ENCODE measurements around the gene GALNT4.

The GALNT4 gene

DNA sequence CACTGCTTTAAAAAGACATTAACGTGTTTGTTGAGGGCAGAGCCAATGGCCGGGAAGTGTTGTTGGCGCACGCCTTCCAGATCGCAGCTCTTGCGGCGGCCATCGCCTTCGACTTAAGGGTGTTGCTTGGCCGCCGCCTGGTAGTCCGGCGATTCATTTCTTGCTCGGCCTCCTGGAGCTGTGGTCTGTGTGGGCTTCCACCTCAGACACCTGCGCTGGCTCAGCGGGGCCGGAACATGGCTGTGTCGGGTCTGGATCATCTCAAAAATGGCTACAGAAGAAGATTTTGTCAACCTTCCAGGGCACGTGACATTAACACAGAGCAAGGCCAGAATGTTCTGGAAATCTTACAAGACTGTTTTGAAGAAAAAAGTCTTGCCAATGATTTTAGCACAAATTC lies 24.7 kb downstream of the GALNT4 start:
- H3K4me1 Mint-ChIP-seq: peaks cover 18% of the 10 kb centered on the region
- ATAC-seq (replicated peaks; ENCODE audit: extremely low read depth, poor library complexity, severe bottlenecking): no peak

DNA sequence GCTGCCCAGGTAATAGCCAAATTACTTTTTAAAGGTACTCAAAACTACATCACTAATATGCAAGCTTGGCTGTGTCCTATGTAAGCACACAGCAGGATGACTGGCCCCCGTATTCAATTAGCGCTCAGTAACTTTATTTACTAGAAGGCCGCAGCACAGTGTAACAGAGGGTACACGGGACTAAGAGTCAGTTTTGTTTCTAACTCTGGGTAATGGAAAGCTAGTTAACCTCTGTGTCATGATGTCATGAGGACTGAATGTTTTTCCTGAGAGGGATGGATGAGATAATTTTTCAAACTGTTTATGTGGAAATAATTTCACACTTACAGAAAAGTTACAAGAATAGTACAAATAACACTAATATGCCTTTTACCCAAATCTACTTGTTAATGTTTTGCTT lies 27.1 kb downstream of the GALNT4 start:
- Mint-ChIP-seq H3K27ac (ENCODE audit: low read depth) (no peak overlapping the region), H3K27me3 (no peaks in the 10 kb centered on the region), H3K4me1 (peaks cover 28% of the 10 kb centered on the region), H3K36me3 (ENCODE audit: insufficient read depth) (peaks cover 13% of the 10 kb centered on the region), H3K4me3 (no peak overlapping the region), H3K9me3 (no peaks in the 10 kb centered on the region)
- no peak for ATAC-seq (replicated peaks; ENCODE audit: extremely low read depth, poor library complexity, severe bottlenecking)
- DNase-seq (ENCODE audit: low spot score in 2 of 2): no peak

More for the DNA sequence above, 24.7 kb downstream of the GALNT4 start:
- no peak for DNase-seq (ENCODE audit: low spot score in 2 of 2)
- Mint-ChIP-seq H3K27ac (ENCODE audit: low read depth) (no peak overlapping the region), H3K36me3 (ENCODE audit: insufficient read depth) (peaks cover 10% of the 10 kb centered on the region), H3K9me3 (no peaks in the 10 kb centered on the region), H3K27me3 (no peaks in the 10 kb centered on the region), H3K4me3 (no peak overlapping the region)

DNA sequence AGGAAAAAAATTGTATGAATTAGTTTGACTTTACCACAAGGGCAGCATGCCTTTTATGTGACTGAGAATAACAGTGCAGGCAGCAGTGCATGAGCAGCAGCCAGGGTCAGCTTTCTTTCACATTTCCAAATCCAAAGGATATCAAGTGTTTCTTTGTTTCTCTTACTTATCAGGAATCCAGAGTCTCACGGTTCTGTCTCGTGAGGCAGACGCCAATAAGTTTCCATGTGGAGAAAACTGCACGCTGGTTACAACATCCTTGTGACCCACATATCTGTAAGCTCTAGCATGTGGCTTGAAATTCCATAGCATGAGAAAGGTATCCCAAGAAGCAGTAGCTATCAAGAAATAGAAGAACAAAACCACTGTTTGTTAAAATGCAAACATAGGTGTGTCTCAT lies 27.6 kb downstream of the GALNT4 start:
- Mint-ChIP-seq H3K9me3 (no peaks in the 10 kb centered on the region), H3K36me3 (ENCODE audit: insufficient read depth) (peaks cover 13% of the 10 kb centered on the region), H3K27ac (ENCODE audit: low read depth) (no peak overlapping the region), H3K4me3 (no peak overlapping the region), H3K27me3 (no peaks in the 10 kb centered on the region), H3K4me1 (peaks cover 23% of the 10 kb centered on the region)
- DNase-seq (ENCODE audit: low spot score in 2 of 2) (no peak), ATAC-seq (replicated peaks; ENCODE audit: extremely low read depth, poor library complexity, severe bottlenecking) (no peak)

DNA sequence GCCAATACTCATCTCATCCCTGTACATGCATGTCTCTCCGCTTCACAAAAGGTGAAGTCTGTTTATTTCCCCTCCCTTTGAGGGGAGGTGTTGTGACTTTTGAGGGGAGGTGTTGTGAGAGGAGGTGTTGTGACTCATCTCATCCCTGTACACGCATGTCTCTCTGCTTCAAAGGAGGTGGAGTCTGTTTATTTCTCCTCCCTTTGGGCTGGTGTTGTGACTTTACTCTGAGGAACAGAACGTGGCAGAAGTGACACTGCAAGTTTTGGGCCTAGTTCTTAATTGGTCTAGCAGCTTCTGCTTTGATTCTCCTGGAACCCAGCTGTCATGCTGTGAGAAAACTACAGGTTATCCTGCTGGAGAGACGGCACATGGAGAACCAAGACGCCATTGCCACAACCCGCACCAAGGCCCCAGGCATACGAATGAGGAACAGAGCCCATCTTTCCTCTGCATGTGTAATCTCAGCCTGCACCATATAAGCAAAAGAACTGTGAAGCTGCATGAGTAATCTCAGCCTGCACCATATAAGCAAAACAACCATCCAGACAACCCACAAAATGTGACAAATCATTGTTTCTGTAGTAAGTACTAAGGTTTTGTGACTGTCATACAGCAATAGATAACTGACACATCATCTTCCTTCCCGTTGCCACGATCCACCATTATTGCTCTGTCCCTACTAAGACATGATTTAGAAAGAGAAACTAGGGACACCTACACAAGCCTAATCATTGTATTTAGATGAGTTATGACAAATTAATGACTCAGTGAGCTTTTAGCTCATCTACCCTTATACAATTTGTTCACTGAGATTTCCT lies 30.0 kb downstream of the GALNT4 start:
- no peak for DNase-seq (ENCODE audit: low spot score in 2 of 2)
- H3K9me3 Mint-ChIP-seq: no peaks in the 10 kb centered on the region
- no peaks in the 10 kb centered on the region for H3K27me3 Mint-ChIP-seq
- peak; percentile 54 for ATAC-seq (replicated peaks; ENCODE audit: extremely low read depth, poor library complexity, severe bottlenecking)
- H3K4me3 Mint-ChIP-seq: no peak overlapping the region
- peaks cover 22% of the 10 kb centered on the region for H3K4me1 Mint-ChIP-seq
- H3K27ac Mint-ChIP-seq (ENCODE audit: low read depth): peak overlapping the region; percentile 63
- peaks cover 19% of the 10 kb centered on the region for H3K36me3 Mint-ChIP-seq (ENCODE audit: insufficient read depth)

DNA sequence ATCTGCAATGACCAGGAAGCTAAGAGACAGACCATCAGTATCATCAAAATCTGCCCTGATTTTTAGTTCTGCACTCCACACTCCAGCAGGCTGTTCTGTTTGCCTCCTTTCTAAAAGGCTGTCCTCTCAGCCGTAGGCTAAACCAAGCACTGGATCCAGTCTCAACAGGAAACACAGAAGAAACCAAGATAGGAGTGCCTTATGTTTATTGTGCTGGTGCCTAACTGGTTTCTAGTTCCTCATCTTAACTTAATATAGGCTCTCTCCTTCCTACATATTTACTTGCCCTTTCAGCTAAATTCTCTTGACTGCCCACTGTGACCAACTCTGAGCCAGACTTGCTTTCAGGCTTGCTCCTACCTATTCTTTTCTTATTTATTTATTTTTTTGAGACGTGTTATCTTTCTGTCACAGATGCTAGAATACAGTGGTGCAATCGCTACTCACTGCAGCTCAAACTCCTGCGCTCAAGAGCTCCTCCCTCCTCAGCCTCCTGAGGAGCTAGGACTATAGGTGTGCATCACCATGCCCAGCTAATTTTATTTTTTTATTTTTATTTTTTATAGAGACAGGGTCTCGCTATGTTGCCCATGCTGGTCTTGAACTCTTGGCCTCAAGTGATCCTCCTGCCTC lies 30.8 kb downstream of the GALNT4 start:
- ATAC-seq (replicated peaks; ENCODE audit: extremely low read depth, poor library complexity, severe bottlenecking) (no peak), DNase-seq (ENCODE audit: low spot score in 2 of 2) (no peak)
- Mint-ChIP-seq H3K9me3 (no peaks in the 10 kb centered on the region), H3K4me1 (peaks cover 18% of the 10 kb centered on the region), H3K36me3 (ENCODE audit: insufficient read depth) (peaks cover 16% of the 10 kb centered on the region), H3K27me3 (no peaks in the 10 kb centered on the region), H3K27ac (ENCODE audit: low read depth) (peak overlapping the region; percentile 63), H3K4me3 (no peak overlapping the region)

DNA sequence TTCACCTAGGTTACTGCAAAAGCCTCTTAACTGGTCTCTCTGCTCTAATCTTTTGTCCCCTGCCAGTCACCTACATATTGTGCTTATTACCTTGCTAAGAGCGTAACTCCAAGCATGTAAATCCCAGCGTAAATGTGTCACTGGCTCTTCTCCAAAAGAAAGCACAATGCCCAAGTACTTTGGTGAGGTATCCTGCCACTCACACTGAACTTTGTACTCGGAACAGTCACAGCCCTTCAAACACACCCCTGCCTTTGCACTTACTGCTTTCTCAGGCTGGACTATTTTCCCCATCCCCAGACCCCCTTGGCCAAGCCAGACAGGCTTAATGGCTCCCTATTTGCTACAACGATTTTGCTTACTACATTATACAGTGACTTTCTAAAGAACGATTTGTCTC lies 31.7 kb downstream of the GALNT4 start:
- Mint-ChIP-seq H3K27ac (ENCODE audit: low read depth) (no peak overlapping the region), H3K27me3 (no peaks in the 10 kb centered on the region), H3K4me1 (peaks cover 17% of the 10 kb centered on the region), H3K36me3 (ENCODE audit: insufficient read depth) (peaks cover 16% of the 10 kb centered on the region), H3K9me3 (no peaks in the 10 kb centered on the region), H3K4me3 (no peak overlapping the region)
- ATAC-seq (replicated peaks; ENCODE audit: extremely low read depth, poor library complexity, severe bottlenecking) (no peak), DNase-seq (ENCODE audit: low spot score in 2 of 2) (no peak)

DNA sequence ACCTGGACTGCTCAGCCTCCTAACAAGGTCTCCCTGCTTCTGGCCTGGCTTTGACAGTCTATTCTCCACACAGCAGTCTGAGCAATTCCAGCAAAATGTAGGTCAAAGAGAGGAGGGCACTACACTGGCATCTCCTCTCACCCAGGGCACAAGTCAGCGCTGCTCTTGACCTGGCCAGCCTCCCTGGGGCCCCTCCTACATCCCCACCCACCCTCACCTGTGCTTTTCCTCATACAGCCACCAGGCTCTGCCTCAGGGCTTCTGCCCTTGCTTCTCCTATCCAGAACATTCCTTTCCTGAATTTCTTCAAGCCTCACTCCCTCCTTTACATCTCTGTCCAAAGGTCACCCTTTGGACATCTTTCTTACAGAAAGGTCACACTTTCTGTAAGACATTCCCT lies 33.7 kb downstream of the GALNT4 start:
- no peaks in the 10 kb centered on the region for H3K9me3 Mint-ChIP-seq
- H3K36me3 Mint-ChIP-seq (ENCODE audit: insufficient read depth): peaks cover 13% of the 10 kb centered on the region
- peaks cover 26% of the 10 kb centered on the region for H3K4me1 Mint-ChIP-seq
- DNase-seq (ENCODE audit: low spot score in 2 of 2) (no peak), ATAC-seq (replicated peaks; ENCODE audit: extremely low read depth, poor library complexity, severe bottlenecking) (no peak)
- no peaks in the 10 kb centered on the region for H3K27me3 Mint-ChIP-seq
- H3K27ac Mint-ChIP-seq (ENCODE audit: low read depth): no peak overlapping the region
- H3K4me3 Mint-ChIP-seq: no peak overlapping the region

DNA sequence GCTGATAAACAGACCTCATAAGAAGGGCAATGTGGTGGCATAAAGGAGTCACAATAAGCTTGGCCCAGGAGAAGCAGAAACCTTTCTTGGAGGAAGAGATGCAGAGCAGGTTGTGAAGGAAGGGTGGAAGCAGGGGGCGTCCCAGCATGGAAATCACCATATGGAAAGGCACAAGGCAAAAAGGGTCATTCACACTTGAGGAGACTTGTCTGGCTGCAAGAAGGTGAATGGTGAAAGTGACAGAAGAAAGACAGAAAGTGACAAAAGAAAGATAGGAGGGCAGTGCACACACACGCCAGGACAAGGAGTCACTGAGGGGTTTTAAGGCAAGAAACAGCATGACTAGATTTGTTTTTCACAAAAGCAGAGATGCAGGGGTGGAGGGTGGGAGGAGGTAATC lies 38.3 kb downstream of the GALNT4 start:
- no peaks in the 10 kb centered on the region for H3K27me3 Mint-ChIP-seq
- no peak overlapping the region for H3K27ac Mint-ChIP-seq (ENCODE audit: low read depth)
- H3K36me3 Mint-ChIP-seq (ENCODE audit: insufficient read depth): peaks cover 6% of the 10 kb centered on the region
- ATAC-seq (replicated peaks; ENCODE audit: extremely low read depth, poor library complexity, severe bottlenecking) (no peak), DNase-seq (ENCODE audit: low spot score in 2 of 2) (no peak)
- peaks cover 23% of the 10 kb centered on the region for H3K4me1 Mint-ChIP-seq
- no peaks in the 10 kb centered on the region for H3K9me3 Mint-ChIP-seq
- no peak overlapping the region for H3K4me3 Mint-ChIP-seq

DNA sequence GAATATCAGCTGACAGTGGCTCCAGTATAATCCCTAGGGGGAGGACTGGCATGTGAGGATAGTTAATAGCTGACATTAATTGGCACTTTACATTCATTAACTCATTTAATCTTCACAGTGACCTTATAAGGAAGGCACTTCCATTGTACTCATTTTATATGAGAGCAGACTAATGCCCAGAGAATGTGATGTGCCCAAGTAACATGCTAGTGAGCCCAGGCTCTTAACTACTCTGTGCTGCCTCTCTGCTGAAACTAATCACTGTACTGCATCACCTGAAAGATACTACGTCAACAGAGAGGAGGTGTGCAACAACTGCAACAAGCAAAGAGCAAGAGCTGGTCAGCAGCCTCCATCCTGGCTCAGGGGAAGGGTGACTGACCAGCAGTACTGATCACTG lies 40.1 kb downstream of the GALNT4 start:
- Mint-ChIP-seq H3K9me3 (no peaks in the 10 kb centered on the region), H3K4me3 (no peak overlapping the region), H3K4me1 (peaks cover 23% of the 10 kb centered on the region), H3K27me3 (no peaks in the 10 kb centered on the region), H3K27ac (ENCODE audit: low read depth) (no peak overlapping the region), H3K36me3 (ENCODE audit: insufficient read depth) (peaks cover 3% of the 10 kb centered on the region)
- DNase-seq (ENCODE audit: low spot score in 2 of 2) (no peak), ATAC-seq (replicated peaks; ENCODE audit: extremely low read depth, poor library complexity, severe bottlenecking) (no peak)

DNA sequence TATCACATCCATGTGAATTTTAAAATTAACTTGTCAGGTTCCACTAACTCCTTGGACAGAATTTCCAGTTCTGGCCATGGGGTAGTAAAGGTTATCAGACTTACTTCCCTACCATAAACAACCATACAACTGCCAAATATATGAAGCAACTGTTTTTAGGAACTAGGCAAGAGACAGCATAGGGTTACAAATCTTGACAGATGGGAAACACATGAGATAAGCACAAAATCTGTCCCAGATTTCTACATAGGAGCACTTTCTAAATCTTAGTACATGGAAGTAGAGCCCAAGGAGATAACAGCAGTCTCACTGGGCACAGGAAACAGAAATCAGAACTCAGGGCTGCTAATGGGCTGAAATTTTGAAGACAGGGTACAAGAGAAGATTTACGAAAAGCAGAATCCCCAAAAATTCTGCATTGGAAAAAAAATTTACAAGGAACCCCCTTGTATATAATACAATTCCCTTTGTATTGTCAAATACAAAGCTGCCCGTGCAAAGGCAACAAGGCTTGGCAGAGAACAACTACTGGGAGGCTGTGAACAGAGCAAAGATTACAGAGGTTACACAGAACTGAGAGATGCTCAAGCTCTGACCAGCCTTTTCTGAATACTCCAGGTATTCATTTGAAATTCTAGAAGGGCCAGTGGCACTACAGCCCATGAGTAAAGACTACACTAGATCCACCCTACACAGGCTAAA lies 43.2 kb downstream of the GALNT4 start:
- ATAC-seq (replicated peaks; ENCODE audit: extremely low read depth, poor library complexity, severe bottlenecking): no peak
- Mint-ChIP-seq H3K4me1 (peaks cover 29% of the 10 kb centered on the region), H3K9me3 (no peaks in the 10 kb centered on the region), H3K4me3 (no peak overlapping the region), H3K36me3 (ENCODE audit: insufficient read depth) (peaks cover 3% of the 10 kb centered on the region), H3K27me3 (no peaks in the 10 kb centered on the region), H3K27ac (ENCODE audit: low read depth) (no peak overlapping the region)
- no peak for DNase-seq (ENCODE audit: low spot score in 2 of 2)

DNA sequence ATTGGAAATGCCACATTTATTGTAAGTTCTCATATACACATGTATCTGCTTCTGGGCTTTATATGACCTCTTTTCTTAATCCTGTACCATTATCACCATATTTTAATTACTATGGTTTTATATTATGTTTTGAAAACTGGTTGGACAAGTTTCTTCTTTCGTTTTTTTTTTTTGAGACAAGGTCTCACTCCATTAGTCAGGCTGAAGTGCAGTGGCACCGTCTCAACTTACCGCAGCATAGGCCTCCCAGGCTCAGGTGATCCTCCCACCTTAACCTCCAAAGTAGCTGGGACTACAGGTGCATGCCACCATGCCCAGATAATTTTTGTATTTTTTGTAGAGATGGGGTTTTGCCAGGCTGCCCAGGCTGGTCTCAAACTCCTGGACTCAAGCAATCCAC lies 44.6 kb downstream of the GALNT4 start:
- peaks cover 1% of the 10 kb centered on the region for H3K36me3 Mint-ChIP-seq (ENCODE audit: insufficient read depth)
- peaks cover 25% of the 10 kb centered on the region for H3K4me1 Mint-ChIP-seq
- H3K4me3 Mint-ChIP-seq: no peak overlapping the region
- ATAC-seq (replicated peaks; ENCODE audit: extremely low read depth, poor library complexity, severe bottlenecking) (no peak), DNase-seq (ENCODE audit: low spot score in 2 of 2) (no peak)
- no peak overlapping the region for H3K27ac Mint-ChIP-seq (ENCODE audit: low read depth)
- no peaks in the 10 kb centered on the region for H3K27me3 Mint-ChIP-seq
- H3K9me3 Mint-ChIP-seq: no peaks in the 10 kb centered on the region

DNA sequence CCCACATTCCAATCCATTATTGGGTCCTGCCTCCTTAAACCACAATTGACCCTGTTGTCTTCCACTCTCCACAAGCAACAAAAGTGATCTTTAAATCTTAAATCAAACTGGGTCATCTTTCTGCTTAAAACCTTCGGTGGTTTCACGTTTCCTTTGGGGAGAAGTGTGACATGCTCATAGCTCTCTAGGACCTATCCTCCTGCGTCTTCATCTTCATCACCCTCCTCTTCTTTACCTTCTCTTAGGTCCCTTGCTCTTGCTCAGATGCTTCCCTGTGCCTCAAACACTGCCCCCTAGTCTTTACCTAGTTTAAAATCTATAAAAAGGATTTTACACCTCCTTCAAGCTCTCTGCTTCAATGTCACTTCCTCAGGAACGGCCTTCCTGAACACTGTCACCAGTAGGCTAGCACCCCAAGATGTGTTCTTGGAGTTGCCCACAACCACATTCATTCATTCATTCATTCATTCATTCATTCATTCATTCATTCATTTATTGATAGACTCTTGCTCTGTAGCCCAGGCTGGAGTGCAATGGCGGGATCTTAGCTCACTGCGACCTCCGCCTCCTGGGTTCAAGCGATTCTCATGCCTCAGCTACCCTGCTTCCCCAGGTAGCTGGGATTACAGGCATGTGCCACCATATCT lies 46.8 kb downstream of the GALNT4 start:
- DNase-seq (ENCODE audit: low spot score in 2 of 2) (no peak), ATAC-seq (replicated peaks; ENCODE audit: extremely low read depth, poor library complexity, severe bottlenecking) (no peak)
- Mint-ChIP-seq H3K27ac (ENCODE audit: low read depth) (peak overlapping the region; percentile 68), H3K9me3 (no peaks in the 10 kb centered on the region), H3K4me1 (peaks cover 19% of the 10 kb centered on the region), H3K27me3 (no peaks in the 10 kb centered on the region), H3K4me3 (peak overlapping the region; percentile 37), H3K36me3 (ENCODE audit: insufficient read depth) (peaks cover 1% of the 10 kb centered on the region)
